ENCODE measurements around the gene BAHCC1. TPM values are rescaled to one million over a fixed set of nuclear protein-coding genes. Genes with fewer than 3 reads are reported as not detected.
"Not testable (repeated sequence)": the region's sequence is repeated elsewhere in the genome, so short reads cannot be mapped to it uniquely, and the experiment has no call there.

The BAHCC1 gene
- polyA plus RNA-seq, 4 donors = 12.2 to 33.4 (median 23.2) TPM

DNA sequence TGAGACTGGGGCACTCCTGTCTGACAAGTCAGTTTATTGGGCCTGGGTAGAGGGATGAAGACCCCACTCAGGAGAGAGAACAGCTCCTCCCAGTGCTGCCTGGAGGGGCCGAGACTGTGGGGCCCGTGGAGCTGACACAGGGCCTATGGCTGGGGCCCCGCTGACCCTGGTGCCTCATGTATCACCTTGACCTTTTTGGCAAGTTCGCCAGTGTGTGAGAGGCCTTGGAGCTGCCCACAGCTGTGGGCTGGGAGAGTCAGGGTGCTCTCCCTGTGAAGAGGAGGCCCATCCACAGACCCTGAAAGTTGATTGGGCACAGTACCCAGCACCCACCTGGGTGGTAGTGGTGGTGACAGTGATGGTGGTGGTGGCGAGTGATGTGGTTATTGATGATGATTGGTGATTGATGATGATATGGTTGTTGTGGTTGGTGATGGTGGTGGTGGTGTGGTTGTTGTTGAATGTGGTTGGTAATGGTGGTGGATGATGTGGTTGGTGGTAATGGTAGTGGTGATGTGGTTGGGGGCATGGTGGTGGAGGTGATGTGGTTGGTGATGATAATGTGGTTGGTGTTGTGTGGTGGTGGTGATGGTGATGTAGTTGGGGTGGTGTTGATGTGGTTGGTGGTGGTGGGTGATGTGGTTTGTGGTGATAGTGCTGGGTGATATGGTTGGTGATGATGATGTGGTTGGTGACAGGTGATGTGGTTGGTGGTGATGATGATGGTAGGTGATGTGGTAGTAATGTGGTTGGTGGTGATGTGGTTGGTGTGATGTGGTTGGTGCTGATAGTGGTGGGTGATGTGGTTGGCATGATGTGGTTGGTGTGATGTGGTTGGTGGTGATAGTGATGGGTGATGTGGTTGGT, 29.1 kb downstream of the BAHCC1 start:
- no peak for DNase-seq (ENCODE audit: low read depth in 4 of 4, low spot score in 2 of 4)

DNA sequence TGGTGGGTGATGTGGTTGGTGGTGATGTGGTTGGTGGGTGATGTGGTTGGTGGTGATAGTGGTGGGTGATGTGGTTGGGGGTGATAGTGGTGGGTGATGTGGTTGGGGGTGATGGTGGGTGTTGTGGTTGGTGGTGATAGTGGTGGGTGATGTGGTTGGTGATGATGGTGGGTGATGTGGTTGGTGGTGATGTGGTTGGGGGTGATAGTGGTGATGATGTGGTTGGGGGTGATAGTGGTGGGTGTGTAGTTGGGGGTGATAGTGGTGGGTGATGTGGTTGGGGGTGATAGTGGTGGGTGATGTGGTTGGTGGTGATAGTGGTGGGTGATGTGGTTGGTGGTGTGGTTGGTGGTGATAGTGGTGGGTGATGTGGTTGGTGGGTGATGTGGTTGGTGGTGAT, 29.8 kb downstream of the BAHCC1 start:
- not testable (repeated sequence) for DNase-seq (ENCODE audit: low read depth in 4 of 4, low spot score in 2 of 4)

DNA sequence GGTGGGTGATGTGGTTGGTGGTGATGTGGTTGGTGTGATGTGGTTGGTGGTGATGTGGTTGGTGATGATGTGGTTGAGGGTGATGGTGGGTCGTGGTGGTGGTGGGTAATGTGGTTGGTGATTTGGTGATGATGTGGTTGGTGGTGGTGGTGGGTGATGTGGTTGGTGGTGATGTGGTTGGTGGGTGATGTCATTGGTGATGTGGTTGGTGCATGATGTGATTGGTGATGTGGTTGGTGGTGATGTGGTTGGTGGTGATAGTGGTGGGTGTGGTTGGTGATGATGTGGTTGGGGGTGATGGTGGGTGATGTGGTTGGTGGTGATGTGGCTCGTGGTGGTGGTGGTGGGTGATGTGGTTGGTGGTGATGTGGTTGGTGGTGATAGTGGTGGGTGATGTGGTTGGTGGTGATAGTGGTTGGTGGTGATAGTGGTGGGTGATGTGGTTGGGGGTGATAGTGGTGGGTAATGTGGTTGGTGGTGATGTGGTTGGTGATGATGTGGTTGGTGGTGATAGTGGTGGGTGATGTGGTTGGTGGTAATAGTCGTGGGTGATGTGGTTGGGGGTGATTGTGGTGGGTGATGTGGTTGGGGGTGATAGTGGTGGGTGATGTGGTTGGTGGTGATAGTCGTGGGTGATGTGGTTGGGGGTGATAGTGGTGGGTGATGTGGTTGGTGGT, 30.6 kb downstream of the BAHCC1 start:
- DNase-seq (ENCODE audit: low read depth in 4 of 4, low spot score in 2 of 4) = not testable (repeated sequence)

DNA sequence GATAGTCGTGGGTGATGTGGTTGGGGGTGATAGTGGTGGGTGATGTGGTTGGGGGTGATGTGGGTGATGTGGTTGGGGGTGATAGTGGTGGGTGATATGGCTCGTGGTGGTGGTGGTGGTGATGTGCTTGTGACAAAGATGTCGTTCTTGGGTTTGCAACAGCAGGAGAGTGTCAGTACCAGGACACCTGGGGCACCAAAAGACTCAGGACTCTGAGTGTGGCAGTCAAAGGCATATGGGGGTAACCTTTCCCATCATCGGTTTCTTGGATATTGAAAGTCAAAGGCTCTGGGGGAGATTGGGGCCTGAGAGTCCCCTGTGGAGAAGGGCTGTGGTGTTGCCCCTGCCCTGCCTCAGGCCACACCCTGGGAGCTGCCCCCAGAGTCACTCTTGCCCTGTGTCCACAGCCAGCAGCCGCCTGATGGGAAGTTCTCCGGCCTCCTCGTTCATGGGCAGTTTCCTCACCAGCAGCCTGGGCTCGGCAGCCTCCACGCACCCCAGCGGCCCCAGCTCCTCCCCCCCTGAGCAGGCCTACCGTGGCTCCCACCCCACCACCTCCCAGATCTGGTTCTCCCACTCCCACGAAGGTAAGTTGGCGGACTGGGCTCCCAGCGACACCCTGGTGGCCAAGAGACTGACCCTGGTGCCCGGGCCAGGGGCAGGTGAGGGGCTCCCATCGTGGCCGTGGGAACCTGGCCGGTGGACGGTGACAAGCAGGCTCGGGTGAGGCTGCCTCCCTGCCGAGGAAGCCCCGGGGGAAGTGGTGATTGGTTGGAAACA, 31.3 kb downstream of the BAHCC1 start:
- DNase-seq (ENCODE audit: low read depth in 4 of 4, low spot score in 2 of 4) = no peak

DNA sequence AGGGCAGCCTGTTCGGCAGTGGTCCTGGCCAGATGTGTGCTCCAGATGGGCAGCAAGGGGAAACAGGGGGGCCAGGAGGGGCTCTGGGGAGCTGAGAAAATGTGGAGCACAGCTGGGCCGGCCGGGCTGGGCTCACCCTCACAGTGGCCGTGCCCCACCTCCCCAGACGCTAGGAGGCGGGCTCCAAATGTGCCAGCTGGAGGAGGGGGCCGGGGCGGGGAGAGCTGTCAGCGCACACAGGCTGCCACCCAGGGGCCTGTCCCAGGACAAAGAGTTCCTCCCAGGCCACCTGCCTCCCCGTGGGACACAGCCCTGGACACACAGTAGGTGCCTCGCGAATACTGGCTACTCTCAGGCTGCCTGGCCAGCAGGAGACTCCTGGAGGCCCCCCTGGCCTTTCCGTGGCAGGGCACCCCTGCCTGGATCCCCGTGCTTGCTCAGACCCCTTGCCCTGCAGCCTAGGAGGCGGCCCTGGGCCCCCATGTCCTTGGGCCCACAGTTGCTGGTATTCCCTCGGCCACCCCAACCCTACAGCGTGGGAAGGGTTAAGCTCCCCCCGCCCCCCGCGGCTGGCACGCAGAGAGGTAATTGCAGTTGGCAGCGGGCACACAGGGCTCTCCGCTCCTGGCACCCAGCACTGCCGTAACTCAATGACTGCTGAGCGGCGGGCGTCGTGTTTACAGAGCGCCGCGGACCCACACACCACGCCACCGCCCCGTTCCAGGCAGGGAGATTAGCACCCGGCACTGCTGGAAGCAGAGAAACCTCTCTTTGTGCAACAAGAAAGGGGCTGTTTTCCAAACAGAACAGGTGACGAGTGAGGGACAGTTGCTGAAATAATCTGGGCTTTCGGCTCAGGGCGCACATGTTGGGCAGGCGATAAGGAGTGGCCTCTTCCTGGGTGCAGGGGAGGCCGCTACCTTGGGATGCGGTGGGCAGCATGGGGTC, 32.2 kb downstream of the BAHCC1 start:
- DNase-seq (ENCODE audit: low read depth in 4 of 4, low spot score in 2 of 4) = no peak

DNA sequence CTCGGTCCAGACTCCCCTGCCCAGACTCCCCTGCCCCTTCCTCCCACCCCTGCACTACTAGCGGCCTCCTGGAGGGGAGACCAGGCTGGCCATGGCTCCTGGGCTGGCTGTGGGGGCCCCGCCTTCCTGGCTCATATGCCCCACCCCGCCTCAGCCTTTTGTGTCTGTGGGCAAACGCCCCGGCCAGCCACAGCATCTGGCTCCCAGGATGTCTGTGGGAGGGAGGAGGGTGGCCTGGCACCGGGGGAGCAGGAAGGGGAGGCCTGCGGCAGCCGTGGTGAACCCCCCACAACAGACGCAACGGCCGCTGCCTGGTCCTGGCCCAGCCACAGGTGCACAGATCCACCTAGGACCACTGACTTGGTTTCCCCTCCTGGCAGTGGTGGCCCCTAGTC, 32.9 kb downstream of the BAHCC1 start:
- no peak for DNase-seq (ENCODE audit: low read depth in 4 of 4, low spot score in 2 of 4)

DNA sequence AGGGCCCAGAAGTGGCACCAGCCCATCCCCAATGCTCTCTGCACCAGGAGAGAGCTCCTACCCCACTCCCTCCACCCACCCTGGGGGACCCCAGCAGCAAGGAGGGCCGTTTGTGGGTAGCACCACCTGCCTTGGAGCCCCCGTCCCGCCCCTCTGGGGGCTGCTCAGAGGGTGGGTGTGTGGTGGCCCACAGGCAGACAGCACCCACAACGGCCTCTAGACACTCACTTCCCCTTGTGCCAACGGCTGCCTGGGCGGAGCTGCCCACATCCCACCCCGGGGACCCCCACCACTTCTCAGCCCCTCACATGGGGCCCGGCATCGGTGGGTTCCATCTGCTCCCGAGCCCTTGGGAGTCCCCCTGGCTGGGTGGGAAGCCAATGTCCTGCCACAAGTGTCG, 33.3 kb downstream of the BAHCC1 start:
- no peak for DNase-seq (ENCODE audit: low read depth in 4 of 4, low spot score in 2 of 4)

DNA sequence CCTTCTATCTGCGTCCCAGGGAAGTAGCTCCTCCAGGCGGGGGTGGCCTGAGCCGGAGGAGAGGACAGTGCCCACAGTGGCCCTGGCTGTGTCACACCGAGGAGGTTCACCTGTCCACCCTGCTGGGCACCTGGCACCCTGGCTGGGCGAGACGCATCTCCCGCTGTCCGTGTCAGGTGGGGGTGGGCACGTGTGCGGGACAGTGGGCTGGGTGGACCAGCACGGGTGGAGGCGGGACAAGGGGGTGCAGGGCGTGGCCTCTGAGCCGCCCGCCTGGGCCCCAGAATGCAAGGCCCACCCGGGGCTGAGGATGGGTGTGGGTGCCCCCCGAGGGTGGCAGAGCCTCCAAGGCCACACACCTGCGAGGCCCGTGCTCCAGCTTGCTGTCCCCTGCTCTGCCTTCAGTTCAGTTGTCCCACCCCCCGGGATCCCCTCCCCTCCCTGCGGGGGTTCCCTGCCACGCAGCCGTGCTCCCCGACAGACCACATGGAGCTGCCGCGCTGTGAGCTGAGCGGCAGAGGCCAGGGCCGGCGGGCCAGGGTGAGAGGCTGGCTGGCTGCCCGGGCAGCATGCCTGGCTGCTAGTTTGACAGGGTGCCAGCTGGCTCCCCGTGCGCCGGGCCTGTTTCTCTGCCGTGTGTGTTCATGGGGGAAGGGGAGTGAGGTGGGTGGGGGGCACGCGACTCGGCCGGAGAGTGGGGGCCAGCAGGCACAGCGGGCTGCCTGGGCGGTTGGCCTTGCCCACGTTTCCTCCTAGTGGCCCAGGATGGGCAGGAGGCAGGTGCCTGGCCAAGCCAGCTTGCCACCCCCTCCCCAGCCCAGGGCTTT, 33.9 kb downstream of the BAHCC1 start:
- DNase-seq (ENCODE audit: low read depth in 4 of 4, low spot score in 2 of 4) = no peak

DNA sequence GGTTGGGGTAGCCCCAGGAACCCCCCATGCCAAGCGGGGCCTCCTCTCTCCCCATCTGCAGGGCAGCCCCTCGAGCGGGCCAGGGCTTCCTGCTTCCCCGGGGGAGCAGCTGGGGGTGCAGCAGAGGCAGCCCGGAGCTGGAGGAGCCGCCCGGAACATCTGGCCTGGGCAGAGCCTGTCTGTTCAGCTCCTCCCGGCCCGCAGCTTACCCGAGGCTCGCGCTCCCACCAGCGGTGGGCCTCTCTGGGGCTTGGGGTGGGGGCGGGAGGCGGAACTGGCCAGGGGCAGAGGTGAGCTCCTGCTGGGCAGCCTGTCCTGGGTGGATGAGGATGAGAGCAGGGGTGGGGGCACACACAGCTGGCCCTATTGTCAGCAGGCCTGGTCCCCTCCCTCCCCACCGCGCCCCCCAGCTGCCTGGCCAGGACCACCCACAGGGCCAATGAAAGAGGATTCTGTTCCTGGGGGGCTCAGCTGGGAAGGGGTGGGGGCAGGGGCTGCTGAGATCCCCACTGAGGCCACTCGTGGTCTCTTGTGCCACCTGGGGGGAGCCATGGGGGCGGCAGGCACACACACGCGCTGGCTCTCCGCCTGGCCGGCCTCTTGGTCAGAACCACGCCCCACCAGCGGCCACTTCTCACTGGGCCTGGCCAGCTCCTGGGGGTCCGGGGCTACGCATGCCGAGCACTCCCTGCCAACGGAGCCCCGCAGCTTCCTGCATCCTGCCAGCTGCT, 34.7 kb downstream of the BAHCC1 start:
- no peak for DNase-seq (ENCODE audit: low read depth in 4 of 4, low spot score in 2 of 4)

DNA sequence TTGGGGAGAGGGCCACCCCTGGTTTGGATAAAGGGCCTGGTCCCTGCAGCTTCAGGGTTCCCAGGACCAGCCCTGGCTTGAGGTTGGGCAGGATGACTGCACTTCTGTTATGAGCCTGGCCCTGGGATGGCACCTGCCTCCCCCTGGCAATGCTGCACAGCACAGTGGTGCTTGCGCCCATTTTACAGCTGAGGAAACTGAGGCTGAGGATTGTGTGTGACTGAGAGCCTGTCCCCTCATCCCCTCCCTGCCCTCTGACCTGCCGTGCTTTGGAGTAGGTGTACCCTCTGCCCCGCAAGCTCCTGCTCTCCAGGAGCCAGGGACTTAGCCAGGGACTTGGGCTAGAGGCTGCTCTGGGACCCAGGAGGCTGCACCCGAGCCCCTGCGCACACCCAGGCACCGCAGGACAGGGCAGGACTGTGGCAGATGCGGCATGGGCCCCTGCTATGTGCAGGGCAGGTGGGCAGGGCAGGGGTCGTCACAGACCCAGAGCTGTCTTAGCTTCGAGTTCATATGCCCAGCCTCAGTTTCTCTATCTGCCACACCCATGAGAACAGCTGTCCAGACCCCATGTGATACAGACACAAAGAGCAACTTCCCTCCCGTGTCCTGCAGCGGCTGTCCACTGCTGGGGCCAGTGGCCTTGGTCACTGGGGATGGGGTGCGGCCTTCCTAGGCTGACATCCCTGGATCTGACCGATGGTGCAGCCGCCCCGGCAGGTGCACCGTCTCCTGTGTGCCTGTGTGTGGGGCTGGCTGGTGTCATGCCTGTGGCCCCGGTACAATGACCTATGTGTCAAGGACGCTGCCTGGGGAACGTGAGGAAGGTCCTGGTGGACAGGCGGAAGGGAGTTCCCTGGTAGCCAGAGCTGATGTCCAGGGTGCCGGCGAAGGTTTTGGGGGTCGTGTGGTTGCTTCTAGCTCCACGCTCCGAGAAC, 36.6 kb downstream of the BAHCC1 start:
- no peak for DNase-seq (ENCODE audit: low read depth in 4 of 4, low spot score in 2 of 4)

DNA sequence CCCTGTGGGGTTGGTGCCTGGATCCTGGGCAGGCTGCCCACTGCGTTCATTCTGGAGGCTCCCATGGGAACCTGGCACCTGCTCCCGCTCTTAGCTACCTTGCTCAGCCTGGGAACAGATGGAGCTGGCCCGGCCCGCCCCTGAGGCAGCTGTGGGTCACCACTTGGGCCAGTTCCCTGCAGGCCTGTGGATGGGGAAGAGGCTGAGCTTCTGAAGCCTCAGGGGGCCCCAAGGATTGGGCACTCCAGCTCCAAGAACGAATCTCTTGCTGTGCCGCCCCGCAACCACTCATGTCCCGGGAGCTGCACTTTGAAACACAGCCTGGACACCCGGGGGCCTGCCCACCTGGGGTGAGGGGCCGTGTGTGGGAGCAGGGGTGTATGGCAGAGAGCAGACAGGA, 37.7 kb downstream of the BAHCC1 start:
- DNase-seq (ENCODE audit: low read depth in 4 of 4, low spot score in 2 of 4) = no peak

DNA sequence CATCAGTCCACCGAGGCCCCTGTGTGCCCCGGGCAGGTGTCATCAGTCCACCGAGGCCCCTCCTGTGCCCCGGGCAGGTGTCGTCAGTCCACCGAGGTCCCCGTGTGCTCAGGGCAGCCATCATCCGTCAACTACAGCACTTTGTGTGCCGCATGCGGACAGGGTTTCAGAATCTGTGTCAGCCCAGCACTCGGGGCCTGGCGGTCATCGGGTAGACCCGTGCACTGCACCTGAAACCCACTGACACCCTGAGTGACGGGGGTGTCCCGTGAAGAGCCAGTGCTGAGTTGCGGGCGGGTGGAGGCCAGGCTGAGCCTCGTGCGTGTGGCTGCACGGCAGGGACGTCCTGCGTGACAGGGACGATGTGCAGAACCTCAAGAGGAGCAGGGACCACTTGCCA, 38.4 kb downstream of the BAHCC1 start:
- no peak for DNase-seq (ENCODE audit: low read depth in 4 of 4, low spot score in 2 of 4)

DNA sequence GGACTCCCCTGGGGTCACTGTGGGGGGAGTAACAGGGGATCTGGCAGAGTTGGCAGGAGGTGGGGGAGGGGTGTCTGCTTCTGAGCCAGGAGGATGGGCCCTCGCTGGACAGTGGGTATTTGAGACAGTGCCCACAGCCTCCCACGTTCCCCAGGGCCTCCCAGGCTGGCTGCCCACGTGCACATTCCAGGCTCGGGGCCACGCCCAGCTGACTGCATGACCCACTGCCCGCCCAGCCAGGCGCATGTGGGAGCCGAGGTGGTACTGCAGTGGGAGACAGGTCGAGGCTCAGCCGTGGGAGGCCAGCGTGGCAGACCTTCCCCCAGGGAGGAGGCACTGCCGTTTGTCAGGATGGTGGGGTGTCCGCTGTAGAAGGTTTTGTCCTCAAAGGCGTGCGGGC, 38.8 kb downstream of the BAHCC1 start:
- DNase-seq (ENCODE audit: low read depth in 4 of 4, low spot score in 2 of 4) = no peak

DNA sequence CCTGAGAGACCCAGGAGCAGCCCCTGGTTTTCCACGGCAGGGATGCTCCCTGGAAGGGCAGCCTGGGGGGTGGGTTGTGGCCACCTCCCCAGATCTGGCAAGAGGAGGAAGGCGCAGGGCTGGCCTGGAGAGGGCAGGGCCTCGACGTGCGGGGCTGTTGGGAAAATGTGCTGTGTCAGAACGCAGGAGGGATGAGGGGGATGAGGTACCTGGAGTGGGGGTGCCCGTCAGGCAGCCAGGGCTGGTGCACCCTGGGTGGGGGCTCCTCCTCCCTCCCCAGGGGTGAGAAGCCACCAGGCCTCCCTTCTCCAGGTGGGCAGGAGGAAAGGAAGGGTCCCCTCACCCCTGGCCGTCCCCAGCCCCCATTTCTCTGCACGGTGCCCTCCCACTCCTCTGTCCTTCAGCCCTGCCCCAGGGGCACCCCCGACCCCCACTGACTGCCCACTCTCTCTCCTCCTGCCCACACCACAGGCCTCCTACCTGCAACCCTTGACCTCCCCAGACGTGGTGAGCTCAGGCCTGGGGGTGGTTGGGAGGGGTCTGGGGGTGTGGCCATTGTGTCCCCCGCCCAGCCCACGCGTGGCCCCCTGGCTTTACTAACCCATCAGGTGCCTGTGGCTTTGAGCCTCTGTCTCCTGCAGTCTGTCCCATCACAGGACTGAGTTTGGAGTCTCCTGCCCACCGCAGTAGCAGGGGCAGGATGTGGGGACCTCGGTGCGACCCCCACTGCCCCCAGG, 39.6 kb downstream of the BAHCC1 start:
- no peak for DNase-seq (ENCODE audit: low read depth in 4 of 4, low spot score in 2 of 4)

DNA sequence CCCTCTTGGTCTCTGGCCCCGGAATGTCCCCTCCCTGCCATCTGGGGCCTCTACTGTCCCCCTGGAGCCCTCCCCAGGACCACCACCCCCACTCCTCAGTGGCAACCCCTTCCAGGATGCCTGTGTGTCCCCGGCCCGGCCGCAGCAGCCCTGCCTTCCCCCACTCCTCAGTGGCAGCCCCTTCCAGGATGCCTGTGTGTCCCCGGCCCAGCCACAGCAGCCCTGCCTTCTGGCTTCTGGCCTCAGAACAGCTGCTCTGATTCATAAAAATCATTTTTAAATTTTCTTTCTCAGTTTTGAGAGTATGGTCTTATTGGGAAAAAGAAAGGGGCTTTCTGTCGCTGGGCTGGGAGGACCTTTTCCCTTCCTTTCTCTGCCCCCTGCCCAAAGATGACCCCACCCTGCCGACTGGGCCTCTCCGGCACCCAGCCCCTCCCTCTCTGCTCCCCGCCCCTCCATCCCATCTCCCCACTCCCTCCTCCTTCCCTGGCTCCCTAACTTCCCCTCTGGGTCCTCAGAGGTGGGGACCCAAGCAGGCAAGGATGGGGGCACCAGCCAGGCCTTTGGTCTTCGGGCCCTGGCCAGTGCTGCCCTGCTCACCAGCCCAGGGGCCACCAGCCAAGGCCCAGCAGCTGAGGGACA, 40.5 kb downstream of the BAHCC1 start:
- DNase-seq (ENCODE audit: low read depth in 4 of 4, low spot score in 2 of 4) = no peak

DNA sequence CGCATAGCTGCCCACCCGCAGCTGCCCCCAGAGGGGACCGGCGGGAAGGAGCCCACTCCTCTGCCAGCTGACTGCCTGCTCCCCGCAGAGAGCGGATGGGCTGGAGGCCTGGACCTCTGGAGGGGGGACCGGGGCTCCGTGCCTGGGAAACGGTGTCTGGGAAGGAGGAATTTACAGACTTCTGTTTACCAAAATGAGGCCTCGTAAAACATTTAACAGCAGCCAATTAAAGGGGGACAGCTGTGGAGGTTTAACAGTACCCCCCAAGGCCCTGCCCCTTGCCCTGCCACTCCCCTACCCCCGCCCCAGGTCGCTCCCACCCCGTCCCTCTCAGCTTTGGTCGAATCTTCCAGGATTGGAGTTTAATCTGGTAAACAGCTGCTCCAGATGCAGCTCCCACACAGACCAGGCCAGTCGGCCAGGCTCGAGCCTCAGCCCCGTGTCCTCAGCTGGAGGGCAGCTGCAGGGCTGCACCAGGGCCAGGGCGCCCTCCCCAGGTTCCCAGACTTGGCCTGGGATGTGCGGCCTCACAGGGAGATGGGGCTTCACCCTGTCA, 41.1 kb downstream of the BAHCC1 start:
- DNase-seq (ENCODE audit: low read depth in 4 of 4, low spot score in 2 of 4) = no peak

Measured in left renal cortex interstitium (tissue), 4 donors.